Epithelial cell of esophagus (primary cell): ENCODE data around the gene RHOBTB1.
A peak's percentile ranks its signal among the peaks of the same experiment; 100 is the strongest.

Experiments
- DNase-seq: peaks from one replicate; pipeline ENCODE4 v3.0.0; 2010; ENCODE audit warnings: low read depth
- H3K4me3 ChIP-seq: 2 replicates; pipeline ENCODE4 v1.5.1; 2011; ENCODE audit warnings: mild to moderate bottlenecking, low read length, control low read depth
- TF ChIP-seq, protein P1 (sequence below): IDR thresholded peaks from 2 replicates; pipeline ENCODE4 v1.5.1; 2011; ENCODE audit warnings: low read depth, mild to moderate bottlenecking, low read length, control low read depth, inconsistent platforms; ENCODE audit not compliant: insufficient read depth; ENCODE audit errors: missing control alignments

RHOBTB1 gene

DNA sequence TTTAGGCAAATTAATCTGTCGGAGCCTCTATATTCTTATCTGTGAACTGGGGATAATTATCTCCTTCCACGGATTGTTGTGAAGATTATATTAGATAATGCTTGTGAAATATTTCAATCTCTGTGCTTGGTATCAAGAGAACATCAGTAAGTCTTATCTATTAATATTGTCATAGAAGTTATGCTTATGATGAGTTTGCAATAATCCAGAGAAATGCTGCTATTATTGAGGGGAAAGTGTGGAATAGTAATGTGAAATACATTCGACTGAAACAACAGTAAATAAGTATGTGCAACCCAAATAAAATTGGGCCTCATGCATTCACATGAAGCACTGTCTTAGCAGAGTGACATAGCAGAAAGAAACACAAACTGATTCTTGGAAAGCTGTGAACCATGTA lies 13.7 kb downstream of the RHOBTB1 start:
- TF ChIP-seq, protein P1, sequence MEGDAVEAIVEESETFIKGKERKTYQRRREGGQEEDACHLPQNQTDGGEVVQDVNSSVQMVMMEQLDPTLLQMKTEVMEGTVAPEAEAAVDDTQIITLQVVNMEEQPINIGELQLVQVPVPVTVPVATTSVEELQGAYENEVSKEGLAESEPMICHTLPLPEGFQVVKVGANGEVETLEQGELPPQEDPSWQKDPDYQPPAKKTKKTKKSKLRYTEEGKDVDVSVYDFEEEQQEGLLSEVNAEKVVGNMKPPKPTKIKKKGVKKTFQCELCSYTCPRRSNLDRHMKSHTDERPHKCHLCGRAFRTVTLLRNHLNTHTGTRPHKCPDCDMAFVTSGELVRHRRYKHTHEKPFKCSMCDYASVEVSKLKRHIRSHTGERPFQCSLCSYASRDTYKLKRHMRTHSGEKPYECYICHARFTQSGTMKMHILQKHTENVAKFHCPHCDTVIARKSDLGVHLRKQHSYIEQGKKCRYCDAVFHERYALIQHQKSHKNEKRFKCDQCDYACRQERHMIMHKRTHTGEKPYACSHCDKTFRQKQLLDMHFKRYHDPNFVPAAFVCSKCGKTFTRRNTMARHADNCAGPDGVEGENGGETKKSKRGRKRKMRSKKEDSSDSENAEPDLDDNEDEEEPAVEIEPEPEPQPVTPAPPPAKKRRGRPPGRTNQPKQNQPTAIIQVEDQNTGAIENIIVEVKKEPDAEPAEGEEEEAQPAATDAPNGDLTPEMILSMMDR: no peak
- no peak for DNase-seq
- H3K4me3 ChIP-seq: no peak overlapping the region

DNA sequence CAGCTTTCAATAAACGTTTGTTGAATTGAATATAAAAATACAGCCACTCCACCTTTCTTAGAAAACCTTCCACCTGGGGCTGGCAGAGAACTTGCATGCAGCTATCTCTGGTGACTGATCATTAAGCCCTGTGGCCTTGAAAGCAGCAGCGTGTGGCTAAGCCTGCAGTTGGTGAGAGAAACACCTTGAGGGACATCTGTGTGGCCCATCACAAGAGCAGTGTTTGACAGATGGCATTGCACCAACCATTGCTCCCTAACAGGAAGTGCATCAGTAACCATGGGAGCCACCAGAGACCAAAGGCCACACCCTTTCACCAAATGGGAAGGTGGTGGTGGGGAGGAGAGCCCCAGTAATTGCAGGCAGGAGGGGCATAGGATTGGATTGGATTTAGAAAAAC lies 22.4 kb downstream of the RHOBTB1 start:
- no peak overlapping the region for H3K4me3 ChIP-seq
- TF ChIP-seq, protein P1: no peak
- DNase-seq: no peak

DNA sequence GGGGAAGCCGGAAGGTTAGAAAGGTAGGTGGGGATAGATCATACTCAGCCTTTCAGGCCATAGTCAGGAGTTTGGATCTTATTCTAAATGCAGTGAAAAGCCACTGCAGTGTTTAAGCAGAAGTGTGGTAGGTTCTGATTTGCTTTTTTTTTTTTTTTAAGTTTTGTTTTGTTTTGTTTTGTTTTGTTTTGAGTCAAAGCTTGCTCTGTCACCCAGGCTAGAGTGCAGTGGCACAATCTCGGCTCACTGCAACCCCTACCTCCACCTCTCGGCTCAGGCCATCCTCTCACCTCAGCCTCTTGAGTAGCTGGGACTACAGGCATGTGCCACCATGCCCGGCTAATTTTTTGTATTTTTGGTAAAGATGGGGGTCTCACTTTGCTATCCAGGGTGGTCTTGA lies 23.5 kb downstream of the RHOBTB1 start:
- DNase-seq: no peak
- no peak overlapping the region for H3K4me3 ChIP-seq
- TF ChIP-seq, protein P1: no peak

DNA sequence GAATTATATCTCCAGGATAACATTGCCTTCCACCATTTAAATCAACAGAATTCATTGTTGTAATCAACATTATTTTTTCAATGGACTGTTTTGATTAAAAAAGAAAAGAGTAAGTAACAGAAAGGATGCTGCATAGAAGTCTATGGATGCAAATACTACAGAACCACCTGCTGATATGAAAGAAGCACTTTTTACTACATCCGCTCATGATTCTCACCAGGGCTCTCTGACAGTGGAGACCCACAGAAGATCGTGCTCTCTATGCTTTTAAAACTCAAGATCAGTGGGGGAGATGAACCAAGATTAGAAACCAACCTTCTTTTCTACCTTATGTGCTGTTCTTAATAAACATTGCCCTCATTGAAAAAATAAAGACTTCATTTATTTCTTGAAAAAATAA lies 24.4 kb downstream of the RHOBTB1 start:
- TF ChIP-seq, protein P1: no peak
- DNase-seq: no peak
- H3K4me3 ChIP-seq: no peak overlapping the region

DNA sequence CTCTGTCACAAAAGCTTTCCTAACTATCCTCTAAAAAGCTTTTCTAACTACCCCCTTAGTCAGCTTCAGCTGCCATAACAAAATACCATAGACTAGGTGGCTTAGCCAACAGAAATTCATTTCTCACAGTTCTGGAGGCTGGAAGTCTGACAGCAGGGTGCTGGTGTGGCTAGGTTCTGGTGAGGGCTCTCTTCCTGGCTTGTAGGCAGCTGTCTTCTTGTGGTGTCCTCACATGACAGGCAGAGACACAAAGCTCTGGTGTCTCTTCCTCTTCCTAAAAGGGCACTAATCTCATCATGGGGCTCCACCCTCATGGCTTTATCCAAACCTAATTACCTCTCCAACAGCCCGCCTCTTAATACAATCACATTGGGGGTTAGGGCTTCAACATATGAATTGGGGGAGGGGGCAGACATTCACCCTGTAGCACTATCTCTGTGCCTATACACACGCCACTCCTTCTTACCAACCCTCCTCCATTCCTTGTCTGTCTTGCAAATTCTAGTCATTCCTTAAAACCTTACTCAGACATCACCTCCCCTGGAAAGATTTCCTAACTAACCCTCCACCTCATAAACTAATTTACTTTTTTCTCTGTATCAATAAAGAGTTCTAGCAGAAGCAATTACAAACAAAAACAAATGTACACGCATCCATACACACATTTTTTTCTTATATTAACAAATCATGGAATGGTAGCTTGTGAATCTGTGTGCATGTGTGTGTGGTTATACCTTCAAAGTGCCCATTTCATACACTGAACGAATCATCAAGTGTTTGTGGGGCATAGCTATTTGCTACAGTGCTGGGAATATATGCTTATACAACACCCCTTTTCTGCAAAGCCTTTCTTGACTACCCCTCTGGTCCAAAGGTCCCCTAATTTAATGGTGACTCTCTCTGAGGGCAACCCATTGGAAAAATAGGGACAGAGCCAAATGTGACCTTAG lies 26.4 kb downstream of the RHOBTB1 start:
- TF ChIP-seq, protein P1: no peak

DNA sequence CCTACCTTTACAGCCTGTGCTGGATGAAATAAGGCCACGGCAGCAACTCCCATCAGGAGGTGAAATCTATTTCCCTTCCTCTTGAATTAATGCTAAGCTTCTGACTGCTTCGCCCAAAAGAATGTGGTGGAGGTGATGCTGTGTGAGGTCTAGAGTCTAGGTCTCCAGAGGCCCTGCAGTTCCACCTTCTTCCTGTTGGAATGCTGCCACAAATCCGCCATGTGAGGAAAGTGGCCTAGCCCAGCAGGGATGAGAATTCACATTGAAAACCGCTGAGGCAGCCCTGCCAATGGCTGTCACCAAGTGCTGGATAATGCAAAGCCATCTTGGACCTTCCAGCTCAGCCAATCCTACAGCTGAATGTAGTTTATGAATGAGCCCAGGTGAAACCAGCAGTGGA lies 28.0 kb downstream of the RHOBTB1 start:
- TF ChIP-seq, protein P1: peak; percentile 11
- DNase-seq: no peak
- no peak overlapping the region for H3K4me3 ChIP-seq

More for the DNA sequence above, 26.4 kb downstream of the RHOBTB1 start:
- H3K4me3 ChIP-seq: no peak overlapping the region
- peak; percentile 18 for DNase-seq
